Ishikawa (cell line): ENCODE data around the gene TMEM42.

Source experiments
- CEBPB ChIP-seq: IDR thresholded peaks from 2 replicates; pipeline ENCODE4 v1.6.1; 2012
- CREB1 ChIP-seq: IDR thresholded peaks from 2 replicates; pipeline ENCODE4 v1.6.1; 2012; ENCODE audit warnings: low read depth
- EGR1 ChIP-seq: IDR thresholded peaks from 2 replicates; pipeline ENCODE4 v1.6.1; 2012
- EP300 ChIP-seq: IDR thresholded peaks from 2 replicates; pipeline ENCODE4 v1.6.1; 2012; ENCODE audit warnings: borderline replicate concordance
- FOXM1 ChIP-seq: IDR thresholded peaks from 2 replicates; pipeline ENCODE4 v1.6.1; 2012; ENCODE audit warnings: low read depth, borderline replicate concordance
- MAX ChIP-seq: IDR thresholded peaks from 2 replicates; pipeline ENCODE4 v1.6.1; 2012
- NFIC ChIP-seq: IDR thresholded peaks from 2 replicates; pipeline ENCODE4 v1.6.1; 2012
- RAD21 ChIP-seq: IDR thresholded peaks from 2 replicates; pipeline ENCODE4 v1.6.1; 2012; ENCODE audit warnings: low read depth
- REST ChIP-seq: IDR thresholded peaks from 2 replicates; pipeline ENCODE4 v1.6.1; 2012; ENCODE audit warnings: low read depth, mild to moderate bottlenecking
- TAF1 ChIP-seq: IDR thresholded peaks from 2 replicates; pipeline ENCODE4 v1.6.1; 2012; ENCODE audit warnings: low read depth, mild to moderate bottlenecking
- TCF12 ChIP-seq: IDR thresholded peaks from 2 replicates; pipeline ENCODE4 v1.6.1; 2012; ENCODE audit warnings: low read depth
- TEAD4 ChIP-seq: IDR thresholded peaks from 2 replicates; pipeline ENCODE4 v1.6.1; 2012
- YY1 ChIP-seq: IDR thresholded peaks from 2 replicates; pipeline ENCODE4 v1.6.1; 2012; ENCODE audit warnings: low read depth
- ZBTB7A ChIP-seq: IDR thresholded peaks from 2 replicates; pipeline ENCODE4 v1.6.1; 2012; ENCODE audit warnings: low read depth
- TF ChIP-seq, protein P1 (sequence below): IDR thresholded peaks from 2 replicates; pipeline ENCODE4 v1.6.1; 2012

Gene TMEM42

DNA sequence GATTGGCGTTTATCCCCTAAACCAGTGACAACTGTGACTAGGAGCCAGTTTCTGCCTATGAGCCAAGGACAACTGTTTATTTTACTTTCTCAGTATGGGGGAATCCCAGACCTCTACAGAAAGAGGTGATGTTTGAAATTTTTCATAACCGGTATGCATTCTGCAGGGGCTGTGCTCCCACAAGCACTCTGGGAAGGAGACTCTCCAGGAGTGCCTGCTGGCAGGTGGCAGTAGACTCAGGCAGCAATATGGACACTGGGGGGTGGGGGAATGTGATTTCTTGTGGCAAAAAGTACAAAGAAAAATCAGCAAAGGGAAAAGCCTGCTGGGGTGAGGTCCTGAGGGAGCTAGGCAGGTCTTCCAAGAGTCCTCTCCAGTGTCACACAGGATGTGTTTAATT lies 18.6 kb downstream of the TMEM42 start:
- TF ChIP-seq FOXM1: no peak
- TF ChIP-seq TCF12: no peak
- TF ChIP-seq CREB1: no peak
- TF ChIP-seq EGR1: no peak
- TF ChIP-seq, protein P1, sequence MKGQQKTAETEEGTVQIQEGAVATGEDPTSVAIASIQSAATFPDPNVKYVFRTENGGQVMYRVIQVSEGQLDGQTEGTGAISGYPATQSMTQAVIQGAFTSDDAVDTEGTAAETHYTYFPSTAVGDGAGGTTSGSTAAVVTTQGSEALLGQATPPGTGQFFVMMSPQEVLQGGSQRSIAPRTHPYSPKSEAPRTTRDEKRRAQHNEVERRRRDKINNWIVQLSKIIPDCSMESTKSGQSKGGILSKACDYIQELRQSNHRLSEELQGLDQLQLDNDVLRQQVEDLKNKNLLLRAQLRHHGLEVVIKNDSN: no peak
- no peak for TF ChIP-seq NFIC
- TF ChIP-seq TAF1: no peak
- no peak for TF ChIP-seq CEBPB

GRCh38 chr3:44883213-44883955 lies 21.7 kb downstream of the TMEM42 start:
- TF ChIP-seq TCF12 (no peak), EGR1 (no peak), RAD21 (peak; percentile 30)

- TF ChIP-seq EP300: peak; percentile 93
- peak; percentile 62; the same call in 1 of the 2 replicates for TF ChIP-seq CEBPB
- TF ChIP-seq REST: no peak
- no peak; the same call in 1 of the 2 replicates for TF ChIP-seq RAD21
- no peak for TF ChIP-seq CREB1
- no peak for TF ChIP-seq ZBTB7A
- TF ChIP-seq TAF1: no peak
- TF ChIP-seq EGR1: no peak
- TF ChIP-seq YY1: no peak
- peak; percentile 95 for TF ChIP-seq TEAD4
- TF ChIP-seq MAX: peak; percentile 82
- TF ChIP-seq FOXM1: peak; percentile 83
- TF ChIP-seq TCF12: peak; percentile 95
- peak; percentile 94 for TF ChIP-seq NFIC
- TF ChIP-seq, protein P1: no peak
Measured at GRCh38 chr3:44883999-44884431, 22.3 kb downstream of the TMEM42 start.

DNA sequence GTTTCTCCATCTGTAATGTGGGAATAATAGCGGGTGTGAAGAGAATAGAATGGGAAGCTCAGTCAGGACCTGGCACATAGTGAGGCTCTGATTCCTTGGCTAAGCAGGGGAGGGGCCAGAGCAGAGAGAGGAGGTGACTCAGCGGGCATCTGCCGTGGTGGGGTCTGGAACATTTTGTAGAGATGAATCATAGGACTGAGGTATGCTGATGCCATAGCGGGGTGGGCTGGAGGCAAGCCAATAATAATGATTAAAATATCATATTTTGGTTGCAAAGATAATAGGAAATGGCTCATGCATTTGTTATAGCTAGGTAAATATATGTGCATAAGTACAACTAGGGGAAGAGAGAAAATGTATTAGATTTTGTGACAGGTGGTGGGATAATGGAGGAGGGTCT lies 23.9 kb downstream of the TMEM42 start:
- peak; percentile 24 for TF ChIP-seq MAX
- no peak for TF ChIP-seq EGR1
- peak; percentile 90 for TF ChIP-seq TEAD4
- peak; percentile 90 for TF ChIP-seq TCF12
- TF ChIP-seq REST: no peak
- peak; percentile 92 for TF ChIP-seq EP300
- TF ChIP-seq ZBTB7A: no peak
- no peak for TF ChIP-seq RAD21
- TF ChIP-seq CEBPB: no peak
- peak; percentile 62; the same call in 1 of the 2 replicates for TF ChIP-seq FOXM1
- TF ChIP-seq TAF1: no peak
- peak; percentile 89 for TF ChIP-seq NFIC

DNA sequence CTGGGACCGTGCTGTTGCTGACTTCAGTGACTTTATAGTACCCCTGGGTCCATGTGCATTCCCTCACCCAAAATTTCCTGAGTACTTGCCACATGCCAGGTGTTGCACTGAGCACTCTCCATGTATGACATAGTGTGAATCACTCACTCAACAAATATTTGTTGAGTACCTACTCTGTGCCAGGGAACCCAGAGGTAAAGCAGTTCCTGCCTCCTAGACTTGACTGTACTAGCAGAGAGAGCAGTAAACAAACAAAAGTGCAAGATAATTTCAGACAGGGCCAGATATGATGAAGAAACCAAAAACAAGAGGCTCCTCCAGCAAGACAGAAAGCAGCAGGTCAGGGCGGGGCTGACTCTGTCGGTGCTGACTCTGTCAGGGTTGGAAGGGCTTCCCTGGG lies 24.8 kb downstream of the TMEM42 start:
- TF ChIP-seq NFIC: no peak
- TF ChIP-seq REST: no peak
- TF ChIP-seq CEBPB: no peak
- TF ChIP-seq YY1: no peak
- TF ChIP-seq CREB1: no peak
- no peak for TF ChIP-seq ZBTB7A
- no peak for TF ChIP-seq TEAD4
- TF ChIP-seq EP300: no peak
- TF ChIP-seq, protein P1: no peak
- TF ChIP-seq MAX: no peak
- no peak for TF ChIP-seq EGR1
- TF ChIP-seq TCF12: no peak
